Measurements from ENCODE around the gene PDGFC. TPM values are rescaled to one million over a fixed set of nuclear protein-coding genes. Genes with fewer than 3 reads are reported as not detected.

Gene PDGFC
- total RNA-seq, 3 donors from 2014 or later = 0.05 to 0.40 TPM; not detected in 1

DNA sequence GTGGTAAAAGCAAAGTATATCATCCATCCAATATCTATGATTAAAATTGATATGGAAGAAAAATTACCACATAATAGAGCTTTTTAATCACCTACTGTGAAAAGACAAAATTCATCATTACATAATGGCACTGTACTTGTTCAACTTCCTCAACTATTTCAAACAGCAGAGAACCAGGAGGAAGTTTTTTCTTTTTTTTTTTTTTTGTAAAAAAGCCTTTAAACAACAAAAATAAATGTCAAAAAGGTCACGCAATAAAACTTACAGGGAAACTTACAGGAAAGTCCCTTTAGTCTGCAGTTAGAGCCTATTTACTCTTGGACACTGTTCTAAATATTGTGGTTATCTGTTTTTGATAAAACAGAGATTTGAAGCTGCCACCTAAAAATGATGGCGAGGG, 4.8 kb downstream of the PDGFC start:
- H3K4me1 Mint-ChIP-seq (ENCODE audit: low read depth) = peaks cover 5% of the 10 kb centered on the region
- DNase-seq (no peak), ATAC-seq (no peak)
- no peaks in the 10 kb centered on the region for H3K36me3 Mint-ChIP-seq (ENCODE audit: insufficient read depth)
- H3K4me3 Mint-ChIP-seq = no peak overlapping the region
- H3K27me3 Mint-ChIP-seq (ENCODE audit: low read depth) = peaks cover 30% of the 10 kb centered on the region
- H3K9me3 Mint-ChIP-seq = no peaks in the 10 kb centered on the region

GRCh38 chr4:156963419-156963818, 8.2 kb downstream of the PDGFC start:
- Mint-ChIP-seq H3K4me1 (ENCODE audit: low read depth) (no peaks in the 10 kb centered on the region), H3K4me3 (no peak overlapping the region), H3K36me3 (ENCODE audit: insufficient read depth) (no peaks in the 10 kb centered on the region)

GRCh38 chr4:156962528-156962974, 9.0 kb downstream of the PDGFC start:
- Mint-ChIP-seq H3K4me3 (no peak overlapping the region), H3K4me1 (ENCODE audit: low read depth) (no peaks in the 10 kb centered on the region), H3K9me3 (no peaks in the 10 kb centered on the region), H3K36me3 (ENCODE audit: insufficient read depth) (no peaks in the 10 kb centered on the region), H3K27me3 (ENCODE audit: low read depth) (no peaks in the 10 kb centered on the region)
- DNase-seq (no peak), ATAC-seq (no peak)

More at GRCh38 chr4:156963419-156963818, 8.2 kb downstream of the PDGFC start:
- ATAC-seq (no peak), DNase-seq (no peak)
- Mint-ChIP-seq H3K27me3 (ENCODE audit: low read depth) (peaks cover 4% of the 10 kb centered on the region), H3K9me3 (no peaks in the 10 kb centered on the region)

DNA sequence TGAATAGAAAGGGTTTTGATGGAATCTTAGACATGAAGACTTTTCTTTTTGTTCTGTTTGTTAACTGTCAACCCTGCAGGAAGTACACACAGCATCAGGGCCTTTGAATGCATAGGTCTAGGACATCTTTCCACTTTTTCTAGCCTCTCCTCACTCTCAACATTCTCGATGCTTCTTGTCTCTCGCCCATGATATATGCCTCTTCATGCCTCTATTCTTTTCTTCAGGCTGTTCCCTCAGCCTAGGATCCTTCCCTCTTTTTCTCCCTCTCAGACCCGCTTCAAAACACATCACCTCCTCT, 9.6 kb downstream of the PDGFC start:
- H3K36me3 Mint-ChIP-seq (ENCODE audit: insufficient read depth) = no peaks in the 10 kb centered on the region
- H3K27me3 Mint-ChIP-seq (ENCODE audit: low read depth) = no peaks in the 10 kb centered on the region
- ATAC-seq (no peak), DNase-seq (no peak)
- no peaks in the 10 kb centered on the region for H3K9me3 Mint-ChIP-seq
- H3K4me3 Mint-ChIP-seq = no peak overlapping the region
- no peaks in the 10 kb centered on the region for H3K4me1 Mint-ChIP-seq (ENCODE audit: low read depth)

DNA sequence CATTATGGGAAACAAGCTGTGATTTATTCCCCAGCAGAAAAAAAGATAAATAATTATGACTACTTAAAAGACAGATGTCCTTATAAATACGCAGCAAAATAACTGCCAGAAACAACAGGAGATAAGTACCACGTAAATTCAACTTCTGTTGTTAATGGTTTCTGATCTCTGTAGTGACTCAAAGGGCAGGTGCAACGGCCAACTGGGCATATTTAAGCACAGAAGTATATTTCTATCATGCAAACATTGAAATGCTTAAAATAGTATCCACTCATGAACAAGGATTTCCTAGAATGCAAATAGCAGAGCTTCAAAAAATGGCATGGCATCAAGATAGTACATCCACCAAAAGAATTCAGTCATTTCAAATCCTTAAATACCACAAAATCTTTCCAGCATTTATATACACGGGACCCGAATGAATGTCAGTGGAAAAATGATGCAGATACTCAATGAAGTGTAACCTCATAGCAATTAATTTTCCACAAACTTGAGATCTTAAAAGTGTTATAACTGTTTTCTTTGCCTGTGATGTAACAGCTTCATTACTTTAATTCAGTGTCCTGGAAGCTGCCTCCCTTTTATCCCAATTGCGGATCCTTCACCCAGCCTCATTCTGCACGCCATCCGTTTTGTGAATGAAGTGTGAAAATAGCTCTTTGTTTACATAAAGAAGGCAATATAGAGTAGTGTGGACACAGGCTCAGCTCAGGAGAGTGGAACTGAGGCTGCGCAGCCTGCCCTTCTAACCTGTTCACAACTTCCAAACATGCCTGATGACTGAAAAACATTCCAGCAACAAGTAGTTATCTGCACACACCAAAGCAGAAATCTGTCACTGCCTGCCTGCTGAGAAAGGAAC, 10.2 kb downstream of the PDGFC start:
- H3K36me3 Mint-ChIP-seq (ENCODE audit: insufficient read depth) = no peaks in the 10 kb centered on the region

DNA sequence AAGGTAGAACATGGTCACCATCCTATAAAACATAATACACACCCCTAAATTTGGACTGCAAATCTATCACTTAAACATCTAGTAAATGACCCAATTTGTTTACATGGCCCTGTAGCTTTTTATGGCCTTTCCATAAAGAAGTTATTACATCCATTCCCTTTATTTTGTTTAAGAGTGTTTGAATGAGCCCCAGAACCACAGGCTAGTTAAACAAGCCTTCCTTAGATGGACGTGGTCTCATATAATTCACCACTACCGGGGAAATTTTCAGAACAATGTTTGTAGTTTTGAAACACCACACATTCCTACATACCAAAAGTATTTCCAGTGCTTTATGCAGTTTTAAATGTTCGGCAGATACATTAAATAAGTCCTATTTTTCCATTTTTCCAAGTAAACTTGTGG, 12.3 kb downstream of the PDGFC start:
- H3K9me3 Mint-ChIP-seq = no peaks in the 10 kb centered on the region
- H3K27me3 Mint-ChIP-seq (ENCODE audit: low read depth) = no peaks in the 10 kb centered on the region
- no peaks in the 10 kb centered on the region for H3K4me1 Mint-ChIP-seq (ENCODE audit: low read depth)
- ATAC-seq = no peak
- no peaks in the 10 kb centered on the region for H3K36me3 Mint-ChIP-seq (ENCODE audit: insufficient read depth)
- no peak for DNase-seq
- no peak overlapping the region for H3K4me3 Mint-ChIP-seq

More for the DNA sequence above, 10.2 kb downstream of the PDGFC start:
- Mint-ChIP-seq H3K4me1 (ENCODE audit: low read depth) (no peaks in the 10 kb centered on the region), H3K4me3 (no peak overlapping the region), H3K9me3 (no peaks in the 10 kb centered on the region), H3K27me3 (ENCODE audit: low read depth) (no peaks in the 10 kb centered on the region)
- DNase-seq (no peak), ATAC-seq (no peak)

GRCh38 chr4:156958276-156959074, 13.1 kb downstream of the PDGFC start:
- no peaks in the 10 kb centered on the region for H3K36me3 Mint-ChIP-seq (ENCODE audit: insufficient read depth)
- no peaks in the 10 kb centered on the region for H3K9me3 Mint-ChIP-seq
- no peaks in the 10 kb centered on the region for H3K4me1 Mint-ChIP-seq (ENCODE audit: low read depth)
- ATAC-seq (no peak), DNase-seq (no peak)
- H3K27me3 Mint-ChIP-seq (ENCODE audit: low read depth) = no peaks in the 10 kb centered on the region
- H3K4me3 Mint-ChIP-seq = no peak overlapping the region

DNA sequence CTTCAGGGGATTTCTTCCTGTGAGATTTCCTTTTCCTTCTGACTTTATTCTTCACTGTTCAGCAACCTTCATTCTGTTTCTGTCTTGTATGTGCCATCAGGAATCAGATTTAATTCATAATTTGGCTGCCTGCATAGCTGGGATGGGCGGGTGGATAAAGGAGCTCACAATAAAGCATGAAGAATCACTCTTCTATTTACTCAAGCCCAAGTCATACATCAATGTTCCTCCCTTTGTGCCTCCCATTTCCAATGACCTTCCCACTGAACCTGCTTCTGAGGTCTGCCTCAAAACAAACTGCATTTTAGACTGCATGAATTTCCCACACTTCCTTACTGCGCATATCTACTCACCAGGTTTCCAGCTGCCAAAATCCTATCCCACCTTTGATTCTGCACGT, 14.0 kb downstream of the PDGFC start:
- no peak for DNase-seq
- no peak for ATAC-seq
- Mint-ChIP-seq H3K9me3 (no peaks in the 10 kb centered on the region), H3K4me1 (ENCODE audit: low read depth) (no peaks in the 10 kb centered on the region), H3K4me3 (no peak overlapping the region), H3K36me3 (ENCODE audit: insufficient read depth) (no peaks in the 10 kb centered on the region), H3K27me3 (ENCODE audit: low read depth) (no peaks in the 10 kb centered on the region)

- no peaks in the 10 kb centered on the region for H3K4me1 Mint-ChIP-seq (ENCODE audit: low read depth)
Observed at GRCh38 chr4:156956826-156957368, 14.7 kb downstream of the PDGFC start.

DNA sequence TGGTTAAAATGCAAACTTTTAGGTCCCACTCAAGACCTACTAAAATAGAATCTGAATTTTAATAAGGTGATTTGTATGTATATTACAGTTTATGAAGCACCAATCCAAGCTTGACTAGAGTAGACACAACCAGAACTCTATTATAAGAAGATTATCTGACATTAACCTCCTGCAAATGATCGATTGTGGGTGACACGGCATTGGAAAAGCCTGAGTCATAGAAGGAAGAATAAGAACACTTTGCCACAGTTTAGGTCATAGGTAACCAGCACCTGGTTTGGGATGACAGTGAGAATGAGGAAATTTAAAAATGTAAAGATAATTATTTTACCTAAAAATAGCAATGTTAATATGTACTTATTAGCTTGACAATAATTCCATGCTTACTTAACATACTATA, 15.2 kb downstream of the PDGFC start:
- H3K27me3 Mint-ChIP-seq (ENCODE audit: low read depth) = no peaks in the 10 kb centered on the region
- no peaks in the 10 kb centered on the region for H3K4me1 Mint-ChIP-seq (ENCODE audit: low read depth)
- H3K36me3 Mint-ChIP-seq (ENCODE audit: insufficient read depth) = no peaks in the 10 kb centered on the region
- no peak for ATAC-seq
- no peak for DNase-seq
- no peak overlapping the region for H3K4me3 Mint-ChIP-seq
- no peaks in the 10 kb centered on the region for H3K9me3 Mint-ChIP-seq

More at GRCh38 chr4:156956826-156957368, 14.7 kb downstream of the PDGFC start:
- Mint-ChIP-seq H3K4me3 (no peak overlapping the region), H3K27me3 (ENCODE audit: low read depth) (no peaks in the 10 kb centered on the region), H3K9me3 (no peaks in the 10 kb centered on the region), H3K36me3 (ENCODE audit: insufficient read depth) (no peaks in the 10 kb centered on the region)
- ATAC-seq = no peak
- no peak for DNase-seq

DNA sequence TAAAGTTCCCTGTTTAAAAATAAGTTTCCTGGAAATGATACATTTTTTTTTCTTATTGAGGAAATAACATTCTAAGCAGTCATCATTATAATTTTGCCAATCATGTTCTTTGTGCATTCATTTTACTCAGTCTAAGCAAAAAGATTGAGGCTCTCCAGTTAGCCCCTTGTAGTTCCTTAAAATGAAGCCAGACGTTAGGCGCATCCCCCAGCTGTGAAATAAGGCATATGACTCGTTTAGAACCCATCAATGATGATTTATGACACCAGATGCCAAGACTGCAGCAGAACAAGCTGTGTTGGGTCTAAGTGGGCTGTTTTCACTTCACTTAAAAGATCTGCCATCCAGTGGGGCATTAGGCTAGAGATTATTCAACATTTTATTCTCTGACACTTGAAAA, 17.0 kb downstream of the PDGFC start:
- Mint-ChIP-seq H3K9me3 (no peaks in the 10 kb centered on the region), H3K4me3 (no peak overlapping the region), H3K36me3 (ENCODE audit: insufficient read depth) (no peaks in the 10 kb centered on the region), H3K27me3 (ENCODE audit: low read depth) (no peaks in the 10 kb centered on the region), H3K4me1 (ENCODE audit: low read depth) (no peaks in the 10 kb centered on the region)
- no peak for DNase-seq
- ATAC-seq = no peak

DNA sequence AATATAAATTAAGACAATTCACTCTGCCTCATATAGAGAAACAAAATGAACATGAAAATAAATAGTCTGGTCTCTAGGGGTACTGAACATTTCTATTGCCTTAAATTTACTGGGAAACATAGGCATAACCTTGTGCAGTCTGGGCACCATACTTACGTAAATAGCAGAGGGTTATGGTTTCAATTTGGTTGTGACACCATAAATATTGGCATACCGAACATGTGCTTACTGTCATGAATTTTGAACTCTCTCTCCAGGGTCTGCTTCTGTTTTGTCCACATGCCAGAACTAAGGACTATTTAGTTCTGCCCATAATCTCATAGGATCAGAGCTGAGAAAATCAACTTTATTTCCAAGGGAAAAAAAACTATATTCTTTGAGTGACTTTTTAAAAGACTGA, 17.6 kb downstream of the PDGFC start:
- no peaks in the 10 kb centered on the region for H3K27me3 Mint-ChIP-seq (ENCODE audit: low read depth)
- H3K4me3 Mint-ChIP-seq = no peak overlapping the region
- DNase-seq (no peak), ATAC-seq (no peak)
- H3K36me3 Mint-ChIP-seq (ENCODE audit: insufficient read depth) = no peaks in the 10 kb centered on the region
- H3K4me1 Mint-ChIP-seq (ENCODE audit: low read depth) = no peaks in the 10 kb centered on the region
- no peaks in the 10 kb centered on the region for H3K9me3 Mint-ChIP-seq

DNA sequence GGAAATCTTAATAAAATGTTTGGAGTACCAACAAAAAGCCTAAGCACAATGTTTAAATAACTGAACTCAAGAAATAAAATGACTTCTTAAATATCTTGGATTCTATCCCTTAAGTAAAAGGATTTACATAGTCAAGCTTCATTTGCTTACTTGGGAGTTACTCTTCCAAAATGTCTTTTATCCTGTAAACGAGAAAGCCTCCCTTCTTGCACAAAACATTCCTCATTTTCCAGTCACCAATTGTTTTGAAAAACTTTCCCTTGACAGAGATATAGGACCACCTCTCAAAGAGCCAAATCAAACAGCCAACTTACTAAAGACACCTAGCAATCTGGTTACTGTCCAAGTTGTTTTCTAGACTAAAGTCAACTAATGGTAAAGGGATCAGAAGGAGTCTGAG, 18.6 kb downstream of the PDGFC start:
- ATAC-seq = no peak
- no peak overlapping the region for H3K4me3 Mint-ChIP-seq

GRCh38 chr4:156952078-156952759, 19.4 kb downstream of the PDGFC start:
- no peak for ATAC-seq
- no peak overlapping the region for H3K4me3 Mint-ChIP-seq
- DNase-seq = no peak
- no peaks in the 10 kb centered on the region for H3K36me3 Mint-ChIP-seq (ENCODE audit: insufficient read depth)
- H3K9me3 Mint-ChIP-seq = no peaks in the 10 kb centered on the region
- H3K4me1 Mint-ChIP-seq (ENCODE audit: low read depth) = no peaks in the 10 kb centered on the region
- no peaks in the 10 kb centered on the region for H3K27me3 Mint-ChIP-seq (ENCODE audit: low read depth)

More for the DNA sequence above, 18.6 kb downstream of the PDGFC start:
- no peaks in the 10 kb centered on the region for H3K9me3 Mint-ChIP-seq
- H3K36me3 Mint-ChIP-seq (ENCODE audit: insufficient read depth) = no peaks in the 10 kb centered on the region
- H3K27me3 Mint-ChIP-seq (ENCODE audit: low read depth) = no peaks in the 10 kb centered on the region
- DNase-seq = no peak
- H3K4me1 Mint-ChIP-seq (ENCODE audit: low read depth) = no peaks in the 10 kb centered on the region
